ENCODE results near the gene NEK7. TPM values are rescaled to one million over a fixed set of nuclear protein-coding genes. Genes with fewer than 3 reads are reported as not detected.

NEK7 gene
- total and polyA plus RNA-seq, 9 of the 15 experiments (the other 6 are each of a cell fraction or from before 2014, with no cell fraction given) = 8.5 to 37.3 (median 27.7) TPM

- H3K4me2 ChIP-seq (ENCODE audit: insufficient read depth, low read length) = no peak overlapping the region
- no peaks in the 10 kb centered on the region for H3K27me3 ChIP-seq (ENCODE audit: control insufficient read depth in 2 of 2, insufficient read depth in 2 of 2, low read length in 2 of 2)
- no peak for TF ChIP-seq OTX1 (CRISPR knock-in tag; IDR thresholded peaks at IDR 0.05)
- no peak for TF ChIP-seq PTTG1 (tag; IDR thresholded peaks at IDR 0.05; ENCODE audit: low read depth)
- 0 out of 3 replicates have a peak, but pooled peaks of 1 of the 2 experiments have one; percentile 20 for TF ChIP-seq CBX3 (IDR thresholded peaks at IDR 0.05; ENCODE audit: borderline replicate concordance in 1 of 2, low read length in 2 of 2)
- no peak for DNase-seq (ENCODE audit: extremely low read depth in 1 of 4, low spot score in 3 of 4)
- H3K9me1 ChIP-seq (ENCODE audit: control insufficient read depth, insufficient read depth, low read length) = no peaks in the 10 kb centered on the region
- intact Hi-C loops (cut with micrococcal nuclease) = no loop called here
- BruUV-seq (replicated peaks) = no TSS peak
- H3K9ac ChIP-seq (ENCODE audit: insufficient read depth in 1 of 2, low read depth in 2 of 2, low read length in 2 of 2) = no peak overlapping the region
- 100% methylated on average over 1 of the region's 1 CpG for WGBS (ENCODE audit: insufficient coverage, low coverage, missing lambda C conversion rate)
- H4K20me1 ChIP-seq (replicated peaks; ENCODE audit: control insufficient read depth, insufficient read depth, low read length) = no peaks in the 10 kb centered on the region
- FAIRE-seq = no peak
- H3K36me3 ChIP-seq (ENCODE audit: control insufficient read depth, insufficient read depth, low read length) = peaks cover 7% of the 10 kb centered on the region; the same call in 2 of the 3 replicates
- POLR2A ChIA-PET = no interaction called here
- in situ Hi-C loops (cut with MboI) = no loop called here
- H3K27ac ChIP-seq (ENCODE audit: extremely low read depth, low read depth, low read length) = no peak overlapping the region
- H3K4me3 ChIP-seq = no peak overlapping the region
- ATAC-seq = no peak
- no peak overlapping the region for H2AFZ ChIP-seq (ENCODE audit: low read depth, low read length)
- peaks cover 23% of the 10 kb centered on the region for H3K9me3 ChIP-seq (replicated peaks; ENCODE audit: control insufficient read depth, insufficient read depth, low read depth, low read length)
- CTCF ChIA-PET (ENCODE audit: low intra/inter-chr PET ratio) = no interaction called here
- no peaks in the 10 kb centered on the region for H3K4me1 ChIP-seq (replicated peaks in 1 of 2; ENCODE audit: control insufficient read depth in 2 of 2, insufficient read depth in 2 of 2, low read length in 2 of 2)
- no peaks in the 10 kb centered on the region; the same call in 2 of the 3 replicates for H3K79me2 ChIP-seq (ENCODE audit: control insufficient read depth, insufficient read depth, low read length)
These were observed 58.1 kb downstream of the NEK7 start for GRCh38 chr1:198214924-198215323.

- Histone ChIP-seq H3K4me2 (ENCODE audit: insufficient read depth, low read length) (no peak overlapping the region), H3K36me3 (ENCODE audit: control insufficient read depth, insufficient read depth, low read length) (no peaks in the 10 kb centered on the region), H3K4me3 (no peak overlapping the region), H4K20me1 (replicated peaks; ENCODE audit: control insufficient read depth, insufficient read depth, low read length) (no peaks in the 10 kb centered on the region), H3K27me3 (ENCODE audit: control insufficient read depth in 2 of 2, insufficient read depth in 2 of 2, low read length in 2 of 2) (no peaks in the 10 kb centered on the region), H3K9me1 (ENCODE audit: control insufficient read depth, insufficient read depth, low read length) (no peaks in the 10 kb centered on the region), H3K9ac (ENCODE audit: insufficient read depth in 1 of 2, low read depth in 2 of 2, low read length in 2 of 2) (no peak overlapping the region), H3K9me3 (replicated peaks; ENCODE audit: control insufficient read depth, insufficient read depth, low read depth, low read length) (no peaks in the 10 kb centered on the region), H2AFZ (ENCODE audit: low read depth, low read length) (no peak overlapping the region), H3K4me1 (replicated peaks in 1 of 2; ENCODE audit: control insufficient read depth in 2 of 2, insufficient read depth in 2 of 2, low read length in 2 of 2) (no peaks in the 10 kb centered on the region), H3K79me2 (ENCODE audit: control insufficient read depth, insufficient read depth, low read length) (peaks cover 2% of the 10 kb centered on the region; the same call in 1 of the 3 replicates), H3K27ac (ENCODE audit: extremely low read depth, low read depth, low read length) (no peak overlapping the region)
- no TSS peak for BruUV-seq (replicated peaks)
- ATAC-seq (no peak), DNase-seq (ENCODE audit: extremely low read depth in 1 of 4, low spot score in 3 of 4) (no peak), FAIRE-seq (no peak)
- ChIA-PET POLR2A (no interaction called here), CTCF (ENCODE audit: low intra/inter-chr PET ratio) (no interaction called here)
- intact Hi-C loops (cut with micrococcal nuclease) = no loop called here
- in situ Hi-C loops (cut with MboI) = no loop called here
- 74% methylated on average over 1 of the region's 1 CpG for WGBS (ENCODE audit: insufficient coverage, low coverage, missing lambda C conversion rate)
- TF ChIP-seq PRDM10 (IDR thresholded peaks at IDR 0.05; ENCODE audit: partially characterized antibody) (no peak), CBFA2T3 (IDR thresholded peaks at IDR 0.05) (no peak), CSDE1 (IDR thresholded peaks at IDR 0.05) (no peak), ZNF586 (CRISPR knock-in tag; conservative IDR thresholded peaks at IDR 0.05) (no peak), ARID3A (IDR thresholded peaks at IDR 0.05; ENCODE audit: borderline replicate concordance, low read depth, low read length) (no peak), MNT (conservative IDR thresholded peaks at IDR 0.05) (no peak)
These were observed 63.6 kb downstream of the NEK7 start for GRCh38 chr1:198220428-198220827.
